Spleen (tissue), 7 donors: Measurements from ENCODE around the gene KY.
"Not testable (repeated sequence)": the region's sequence is repeated elsewhere in the genome, so short reads cannot be mapped to it uniquely, and the experiment has no call there.

Experiments used
- CTCF ChIP-seq, 11 experiments: fragments of 200-600 bp in 7 of 11; fragments of 450-650 bp in 4 of 11; sonication (generic) in 4 of 11; IDR thresholded peaks in 8 of 11; conservative IDR thresholded peaks in 3 of 11; 1 replicate in 7 of 11; 2 replicates in 4 of 11; pipeline versions ENCODE4 v1.4.0 to v1.8.0; 2016 to 2021; ENCODE audit warnings: antibody characterized with exemption in 11 of 11, inconsistent platforms in 4 of 11, mild to moderate bottlenecking in 1 of 11
- POLR2A ChIP-seq, 3 donors: fragments of 450-650 bp; IDR thresholded peaks; one replicate each; pipeline ENCODE4 v1.5.1; 2017; ENCODE audit warnings: antibody characterized with exemption in 3 of 3, mild to moderate bottlenecking in 1 of 3
- POLR2AphosphoS5 ChIP-seq, 3 donors: sonication (generic); formaldehyde crosslinking; IDR thresholded peaks; one replicate each; pipeline ENCODE4 v1.5.1; 2017; ENCODE audit warnings: antibody characterized with exemption in 3 of 3
- donor health status: DM: no; HTN: no; CAD: no; lungs with moderate emphysema.
- donor health status: DM: no; HTN: no; CAD: no.
- donor health status: DM: no; HTN: no; CAD: no.

DNA sequence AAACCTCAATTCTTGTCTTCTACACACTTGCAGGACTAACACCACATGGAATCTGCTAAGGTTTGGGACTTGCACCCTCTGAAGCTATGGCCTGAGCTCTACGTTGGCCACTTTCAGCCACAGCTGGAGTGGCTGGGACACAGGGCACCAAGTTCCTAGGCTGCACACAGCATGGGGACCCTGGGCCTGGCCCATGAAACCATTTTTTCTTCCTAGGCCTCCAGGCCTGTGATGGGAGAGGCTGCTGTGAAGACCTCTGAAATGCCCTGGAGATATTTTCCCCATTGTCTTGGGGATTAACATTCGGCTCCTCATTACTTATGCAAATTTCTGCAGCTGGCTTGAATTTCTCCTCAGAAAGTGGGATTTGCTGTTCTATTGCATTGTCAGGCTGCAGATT, 80.9 kb downstream of the KY start:
- TF ChIP-seq CTCF (IDR thresholded peaks at IDR 0.05 in 8 of 11, conservative IDR thresholded peaks at IDR 0.05 in 3 of 11); POLR2AphosphoS5 (IDR thresholded peaks at IDR 0.05); POLR2A (IDR thresholded peaks at IDR 0.05): not testable (repeated sequence)
